ENCODE measurements around the gene JMJD7. TPM values are rescaled to one million over a fixed set of nuclear protein-coding genes. Genes with fewer than 3 reads are reported as not detected.

Gene JMJD7
- total RNA-seq, 3 donors from 2014 or later = 7.8 to 20.8 (median 8.8) TPM

DNA sequence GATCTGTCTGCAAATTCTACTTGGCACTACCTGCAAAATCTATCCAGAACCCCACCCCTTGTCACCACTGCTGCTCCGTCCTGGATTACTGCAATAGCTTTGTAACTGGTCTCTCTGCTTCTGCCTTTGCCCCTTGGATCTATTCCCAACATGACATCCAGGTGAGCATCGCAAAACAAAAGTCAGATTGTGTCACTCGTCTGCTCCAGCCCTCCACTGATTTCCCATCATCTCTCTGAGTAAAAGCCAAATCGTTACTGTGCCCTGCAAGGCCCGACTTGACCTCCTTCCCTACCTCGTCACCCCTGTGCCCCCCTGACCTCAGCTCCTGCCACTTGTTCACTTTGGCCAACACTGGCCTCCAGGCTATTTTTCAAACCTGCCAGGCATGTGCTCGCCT lies 56.6 kb downstream of the JMJD7 start:
- Histone ChIP-seq H3K36me3 (no peaks in the 10 kb centered on the region), H3K4me3 (no peak overlapping the region), H3K27ac (no peak overlapping the region), H3K4me1 (no peaks in the 10 kb centered on the region), H3K9me3 (no peaks in the 10 kb centered on the region), H3K27me3 (no peaks in the 10 kb centered on the region)
- intact Hi-C loops (cut with DNase I; ENCODE audit: low total_unique reads) = no loop called here
- no peak for DNase-seq (ENCODE audit: low spot score in 2 of 2)
- TF ChIP-seq POLR2A (IDR thresholded peaks at IDR 0.05) = no peak
- no peak for TF ChIP-seq CTCF (IDR thresholded peaks at IDR 0.05)
- TF ChIP-seq POLR2AphosphoS5 (IDR thresholded peaks at IDR 0.05) = no peak

DNA sequence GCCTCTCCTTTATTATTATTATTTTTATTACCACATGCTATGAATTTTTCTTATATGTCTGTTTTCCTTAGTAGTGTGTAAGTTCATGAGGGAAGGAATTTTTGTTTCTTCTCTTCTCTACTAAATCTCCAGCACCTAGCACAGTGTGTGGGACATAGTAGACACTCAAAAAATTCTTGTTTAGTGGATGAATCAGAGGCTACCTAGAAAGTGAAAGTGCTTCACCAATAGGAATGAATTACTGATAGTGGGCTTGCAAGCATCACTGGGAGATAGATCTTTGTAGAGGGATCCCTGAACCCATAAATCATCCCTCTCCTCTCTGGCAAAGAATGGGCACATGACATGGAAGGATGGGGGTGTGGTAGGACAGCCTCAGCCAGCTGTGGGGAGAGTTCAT lies 57.4 kb downstream of the JMJD7 start:
- Histone ChIP-seq H3K4me1 (no peaks in the 10 kb centered on the region), H3K27ac (no peak overlapping the region), H3K9me3 (no peaks in the 10 kb centered on the region), H3K27me3 (no peaks in the 10 kb centered on the region), H3K4me3 (no peak overlapping the region), H3K36me3 (no peaks in the 10 kb centered on the region)
- DNase-seq (ENCODE audit: low spot score in 2 of 2) = no peak
- TF ChIP-seq CTCF (IDR thresholded peaks at IDR 0.05) (no peak), POLR2A (IDR thresholded peaks at IDR 0.05) (no peak), POLR2AphosphoS5 (IDR thresholded peaks at IDR 0.05) (no peak)
- intact Hi-C loops (cut with DNase I; ENCODE audit: low total_unique reads) = no loop called here

GRCh38 chr15:41885841-41886240 lies 57.9 kb downstream of the JMJD7 start:
- H3K4me1 ChIP-seq = no peaks in the 10 kb centered on the region
- H3K36me3 ChIP-seq = no peaks in the 10 kb centered on the region
- no peak for DNase-seq (ENCODE audit: low spot score in 2 of 2)
- H3K27ac ChIP-seq = no peak overlapping the region
- intact Hi-C loops (cut with DNase I; ENCODE audit: low total_unique reads) = no loop called here
- no peaks in the 10 kb centered on the region for H3K27me3 ChIP-seq
- no peak overlapping the region for H3K4me3 ChIP-seq
- no peaks in the 10 kb centered on the region for H3K9me3 ChIP-seq
- TF ChIP-seq CTCF (IDR thresholded peaks at IDR 0.05) (no peak), POLR2AphosphoS5 (IDR thresholded peaks at IDR 0.05) (no peak), POLR2A (IDR thresholded peaks at IDR 0.05) (no peak)

- no peak overlapping the region for H3K4me3 ChIP-seq
- H3K9me3 ChIP-seq = no peaks in the 10 kb centered on the region
- H3K27ac ChIP-seq = no peak overlapping the region
- no peaks in the 10 kb centered on the region for H3K36me3 ChIP-seq
- TF ChIP-seq POLR2AphosphoS5 (IDR thresholded peaks at IDR 0.05) = no peak
- no peak for TF ChIP-seq CTCF (IDR thresholded peaks at IDR 0.05)
- no peak for TF ChIP-seq POLR2A (IDR thresholded peaks at IDR 0.05)
- H3K4me1 ChIP-seq = no peaks in the 10 kb centered on the region
- DNase-seq (ENCODE audit: low spot score in 2 of 2) = no peak
- no peaks in the 10 kb centered on the region for H3K27me3 ChIP-seq
- intact Hi-C loops (cut with DNase I; ENCODE audit: low total_unique reads) = no loop called here
Observed at GRCh38 chr15:41886741-41887140, 58.8 kb downstream of the JMJD7 start.

- no peaks in the 10 kb centered on the region for H3K4me1 ChIP-seq
- no peaks in the 10 kb centered on the region for H3K27me3 ChIP-seq
- H3K27ac ChIP-seq = no peak overlapping the region
- no peaks in the 10 kb centered on the region for H3K36me3 ChIP-seq
- H3K9me3 ChIP-seq = no peaks in the 10 kb centered on the region
- TF ChIP-seq POLR2A (IDR thresholded peaks at IDR 0.05) = no peak
- TF ChIP-seq CTCF (IDR thresholded peaks at IDR 0.05) = no peak
- no peak for TF ChIP-seq POLR2AphosphoS5 (IDR thresholded peaks at IDR 0.05)
- no peak for DNase-seq (ENCODE audit: low spot score in 2 of 2)
- H3K4me3 ChIP-seq = no peak overlapping the region
- intact Hi-C loops (cut with DNase I; ENCODE audit: low total_unique reads) = no loop called here
Observed at GRCh38 chr15:41887161-41887560, 59.3 kb downstream of the JMJD7 start.

Other genes starting within 250 kb of the JMJD7 start
- 10 to 100 TPM; 37.8 to 70.2 (median 65.9) TPM for gene MGA, start 167.7 kb upstream of the JMJD7 start, total RNA-seq
- gene MAPKBP1, start 53.6 kb upstream of the JMJD7 start, total RNA-seq = 10 to 100 TPM; 11.5 to 29.3 (median 24.3) TPM
- gene PLA2G4B, start 10.8 kb downstream of the JMJD7 start, total RNA-seq = 10 to 100 TPM in 2 of 3 donors, 1 to 10 TPM in 1; 3.2 to 11.0 (median 10.2) TPM
- 1 to 10 TPM in 2 of 3 donors, under 1 TPM in 1; 0.16 to 2.3 (median 2.0) TPM for gene SPTBN5, start 66.0 kb downstream of the JMJD7 start, total RNA-seq
- gene EHD4, start 144.5 kb downstream of the JMJD7 start, total RNA-seq = 10 to 100 TPM; 30.2 to 30.5 (median 30.4) TPM
- not detected for gene PLA2G4E, start 192.9 kb downstream of the JMJD7 start, total RNA-seq

Data from breast epithelium (tissue), 4 donors.